Measurements from ENCODE around the gene C10orf90. TPM values are rescaled to one million over a fixed set of nuclear protein-coding genes. Genes with fewer than 3 reads are reported as not detected.

The C10orf90 gene
- total and polyA plus RNA-seq, 2 experiments from 2014 or later = not detected

GRCh38 chr10:126629925-126630624 lies 40.4 kb downstream of the C10orf90 start:
- no peak for DNase-seq (ENCODE audit: low read depth in 1 of 2, low spot score in 1 of 2)
- TF ChIP-seq CTCF (IDR thresholded peaks at IDR 0.05; ENCODE audit: low read depth, low read length) = no peak
- H3K27ac ChIP-seq = no peak overlapping the region
- H3K4me3 ChIP-seq = no peak overlapping the region
- no peaks in the 10 kb centered on the region for H3K27me3 ChIP-seq
- no peaks in the 10 kb centered on the region for H3K4me1 ChIP-seq (ENCODE audit: low read depth)
- no peaks in the 10 kb centered on the region for H3K9me3 ChIP-seq (ENCODE audit: low read depth)
- H3K36me3 ChIP-seq = no peaks in the 10 kb centered on the region

DNA sequence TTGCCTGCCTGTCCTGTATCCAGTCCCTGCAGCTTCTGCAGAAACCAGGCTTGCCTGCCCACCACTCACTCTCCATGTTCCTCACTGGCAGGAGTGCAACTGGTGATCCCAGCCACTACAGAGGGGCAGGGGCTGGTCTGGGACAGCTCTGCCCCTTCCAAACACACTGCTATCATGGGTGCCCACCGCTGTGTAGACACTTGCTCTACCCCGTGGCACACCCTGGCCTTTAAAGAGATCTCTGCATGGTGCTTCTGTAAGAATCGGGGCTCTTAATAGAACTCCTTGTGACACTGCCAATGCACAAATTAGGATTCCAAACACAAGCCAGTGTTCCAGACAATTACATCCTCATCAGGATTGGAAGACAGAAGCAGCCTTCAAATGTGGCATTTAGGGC lies 41.7 kb downstream of the C10orf90 start:
- TF ChIP-seq CTCF (IDR thresholded peaks at IDR 0.05; ENCODE audit: low read depth, low read length) = no peak
- Histone ChIP-seq H3K36me3 (no peaks in the 10 kb centered on the region), H3K27me3 (no peaks in the 10 kb centered on the region), H3K4me1 (ENCODE audit: low read depth) (no peaks in the 10 kb centered on the region), H3K9me3 (ENCODE audit: low read depth) (no peaks in the 10 kb centered on the region), H3K27ac (no peak overlapping the region), H3K4me3 (no peak overlapping the region)
- DNase-seq (ENCODE audit: low read depth in 1 of 2, low spot score in 1 of 2) = no peak

DNA sequence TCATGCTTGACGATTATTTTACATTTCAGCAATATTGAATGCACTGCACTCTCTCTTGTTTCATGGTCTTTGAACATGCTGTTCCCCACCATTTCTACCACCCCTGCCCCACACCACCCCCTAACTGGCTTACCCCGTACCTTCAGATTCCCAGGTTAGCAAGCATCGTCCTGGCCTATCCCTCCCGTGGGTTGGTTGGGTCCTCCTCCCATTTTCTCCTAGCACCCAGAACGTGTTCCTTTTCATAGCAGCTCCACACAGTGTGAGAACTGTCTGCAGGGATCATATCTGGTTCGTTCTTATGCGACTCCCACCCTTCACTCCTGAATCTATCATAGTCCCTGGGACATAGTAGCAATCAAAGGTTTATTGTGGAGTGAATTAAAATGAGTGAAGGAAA lies 48.6 kb downstream of the C10orf90 start:
- TF ChIP-seq CTCF (IDR thresholded peaks at IDR 0.05; ENCODE audit: low read depth, low read length) = no peak
- H3K27ac ChIP-seq = no peak overlapping the region
- no peaks in the 10 kb centered on the region for H3K36me3 ChIP-seq
- no peak for DNase-seq (ENCODE audit: low read depth in 1 of 2, low spot score in 1 of 2)
- H3K9me3 ChIP-seq (ENCODE audit: low read depth) = no peaks in the 10 kb centered on the region
- no peaks in the 10 kb centered on the region for H3K4me1 ChIP-seq (ENCODE audit: low read depth)
- H3K27me3 ChIP-seq = no peaks in the 10 kb centered on the region
- no peak overlapping the region for H3K4me3 ChIP-seq

- Histone ChIP-seq H3K4me3 (no peak overlapping the region), H3K27ac (no peak overlapping the region)
- TF ChIP-seq CTCF (IDR thresholded peaks at IDR 0.05; ENCODE audit: low read depth, low read length) = no peak
Observed at GRCh38 chr10:126618466-126618865, 52.0 kb downstream of the C10orf90 start.

GRCh38 chr10:126617733-126618132 lies 52.8 kb downstream of the C10orf90 start:
- H3K4me1 ChIP-seq (ENCODE audit: low read depth) = no peaks in the 10 kb centered on the region
- no peaks in the 10 kb centered on the region for H3K9me3 ChIP-seq (ENCODE audit: low read depth)
- TF ChIP-seq CTCF (IDR thresholded peaks at IDR 0.05; ENCODE audit: low read depth, low read length) = no peak
- H3K27ac ChIP-seq = no peak overlapping the region
- H3K4me3 ChIP-seq = no peak overlapping the region
- no peak for DNase-seq (ENCODE audit: low read depth in 1 of 2, low spot score in 1 of 2)
- no peaks in the 10 kb centered on the region for H3K27me3 ChIP-seq
- no peaks in the 10 kb centered on the region for H3K36me3 ChIP-seq

More at GRCh38 chr10:126618466-126618865, 52.0 kb downstream of the C10orf90 start:
- Histone ChIP-seq H3K9me3 (ENCODE audit: low read depth) (no peaks in the 10 kb centered on the region), H3K27me3 (no peaks in the 10 kb centered on the region), H3K36me3 (no peaks in the 10 kb centered on the region), H3K4me1 (ENCODE audit: low read depth) (no peaks in the 10 kb centered on the region)
- DNase-seq (ENCODE audit: low read depth in 1 of 2, low spot score in 1 of 2) = no peak

Measured in cardiac muscle cell (in vitro differentiated cells and primary cell).